GM19099 (cell line): ENCODE measurements around the gene FER.
A peak's percentile ranks its signal among the peaks of the same experiment; 100 is the strongest.

ENCODE experiments used
- POLR2A ChIP-seq: IDR thresholded peaks from 3 replicates; pipeline ENCODE4 v1.6.1; 2011; ENCODE audit warnings: low read depth; ENCODE audit not compliant: insufficient read length; ENCODE audit errors: extremely low read depth

The FER gene

DNA sequence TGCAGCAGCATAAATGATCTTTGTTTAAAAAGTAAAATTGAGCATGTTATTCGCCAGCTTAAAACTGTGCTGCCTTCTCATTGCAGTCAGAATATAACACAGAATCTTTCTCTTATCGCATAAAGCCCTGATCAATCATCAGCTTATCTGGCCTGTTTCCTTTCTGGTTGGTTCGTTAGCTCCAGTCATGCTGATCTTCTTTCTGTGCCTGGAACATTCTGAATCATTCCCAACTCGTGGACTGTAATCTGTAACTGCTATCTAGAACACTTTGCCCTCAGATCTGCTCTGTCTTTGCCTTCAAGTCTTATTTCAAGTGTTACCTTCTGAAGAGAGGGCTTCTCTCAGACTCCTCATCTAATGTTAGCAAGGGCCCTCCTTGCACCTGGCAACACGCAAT lies 11.9 kb upstream of the FER start:
- TF ChIP-seq POLR2A: no peak

DNA sequence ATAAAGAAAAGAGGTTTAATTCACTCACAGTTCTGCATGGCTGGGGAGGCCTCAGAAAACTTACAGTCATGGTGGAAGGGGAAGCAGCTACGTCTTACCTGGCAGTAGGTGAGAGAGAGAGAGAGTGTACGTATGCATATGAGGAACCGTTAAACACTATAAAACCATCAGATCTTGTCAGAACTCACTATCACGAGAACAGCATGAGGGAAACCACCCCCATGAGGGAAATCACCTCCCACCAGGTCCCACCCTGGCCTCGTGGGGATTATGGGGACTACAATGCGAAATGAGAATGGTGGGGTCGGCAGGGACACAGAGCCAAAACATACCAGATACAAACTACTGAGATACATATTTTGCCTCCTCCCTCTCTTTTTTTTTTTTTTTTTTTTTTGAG lies 10.8 kb upstream of the FER start:
- no peak for TF ChIP-seq POLR2A

DNA sequence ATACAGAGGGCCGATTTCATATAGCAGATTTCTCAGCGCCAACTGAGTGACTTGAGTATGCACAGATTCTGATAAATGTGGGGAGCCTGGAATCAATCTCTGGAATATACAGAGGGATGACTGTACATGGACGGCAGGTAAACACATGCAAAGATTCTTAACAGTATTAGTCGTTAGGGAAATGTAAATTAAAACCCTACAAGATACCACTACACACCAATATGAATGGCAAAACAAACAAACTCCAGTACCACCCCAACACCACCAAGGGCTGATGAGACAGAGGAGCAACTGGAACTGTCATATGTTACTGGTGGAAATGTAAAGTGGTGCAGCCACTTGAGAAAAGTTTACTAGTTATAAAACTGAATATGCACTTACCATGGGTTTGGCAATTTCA lies 8.3 kb upstream of the FER start:
- TF ChIP-seq POLR2A: no peak

- TF ChIP-seq POLR2A: no peak
These were observed 7.8 kb upstream of the FER start for GRCh38 chr5:108739906-108740305.

DNA sequence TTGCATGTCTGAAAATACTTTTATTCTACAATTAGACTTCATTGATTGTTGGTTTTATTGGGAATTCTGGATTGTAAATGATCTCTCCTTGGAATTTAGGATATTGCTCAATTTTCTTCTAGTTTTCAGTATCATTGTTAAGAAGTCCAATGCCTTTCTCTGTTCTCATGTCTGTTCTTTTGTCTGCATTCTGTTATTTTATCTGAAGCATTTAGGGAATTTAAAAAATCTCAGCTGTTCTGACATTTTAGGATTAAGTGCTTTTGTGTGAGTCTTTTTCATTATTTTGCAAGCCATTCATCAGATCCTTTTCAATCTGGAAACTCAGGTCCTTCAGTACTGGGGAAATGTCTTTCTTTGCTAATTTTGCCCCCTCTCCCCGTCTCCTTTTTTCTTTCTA lies 4.4 kb upstream of the FER start:
- no peak for TF ChIP-seq POLR2A

- TF ChIP-seq POLR2A: no peak
These were observed 3.9 kb upstream of the FER start for GRCh38 chr5:108743846-108744245.

DNA sequence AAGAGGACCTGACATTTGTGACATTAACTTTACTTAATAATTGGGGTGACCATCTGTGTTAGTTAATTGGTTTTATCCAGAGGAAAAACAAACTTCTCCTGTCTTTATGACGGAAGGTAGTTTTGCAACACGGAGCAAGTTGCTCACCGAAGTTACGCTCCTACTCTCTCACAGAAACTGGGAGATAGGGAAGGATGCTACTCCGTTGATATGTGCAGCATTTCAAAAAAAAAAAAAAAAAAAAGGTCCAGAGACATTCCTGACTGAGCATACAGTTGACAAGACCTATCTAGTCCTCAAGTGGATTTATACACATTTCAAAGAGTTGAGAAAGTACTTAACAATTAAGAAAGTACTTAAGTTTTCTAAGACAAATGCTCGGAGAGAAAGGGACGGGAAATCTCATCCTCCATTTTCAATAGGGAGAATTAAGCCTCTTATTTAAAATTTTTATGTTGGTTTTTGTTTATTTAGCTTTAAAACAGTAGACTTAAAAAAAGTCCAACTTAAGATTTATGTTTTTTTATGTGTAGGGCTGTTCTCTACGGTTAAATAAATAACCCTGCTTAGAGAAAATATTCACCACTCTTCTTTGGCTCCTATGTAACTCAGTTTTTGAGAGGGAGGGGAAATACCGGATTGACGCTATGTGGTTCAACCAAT lies 455 bp upstream of the FER start:
- no peak for TF ChIP-seq POLR2A

DNA sequence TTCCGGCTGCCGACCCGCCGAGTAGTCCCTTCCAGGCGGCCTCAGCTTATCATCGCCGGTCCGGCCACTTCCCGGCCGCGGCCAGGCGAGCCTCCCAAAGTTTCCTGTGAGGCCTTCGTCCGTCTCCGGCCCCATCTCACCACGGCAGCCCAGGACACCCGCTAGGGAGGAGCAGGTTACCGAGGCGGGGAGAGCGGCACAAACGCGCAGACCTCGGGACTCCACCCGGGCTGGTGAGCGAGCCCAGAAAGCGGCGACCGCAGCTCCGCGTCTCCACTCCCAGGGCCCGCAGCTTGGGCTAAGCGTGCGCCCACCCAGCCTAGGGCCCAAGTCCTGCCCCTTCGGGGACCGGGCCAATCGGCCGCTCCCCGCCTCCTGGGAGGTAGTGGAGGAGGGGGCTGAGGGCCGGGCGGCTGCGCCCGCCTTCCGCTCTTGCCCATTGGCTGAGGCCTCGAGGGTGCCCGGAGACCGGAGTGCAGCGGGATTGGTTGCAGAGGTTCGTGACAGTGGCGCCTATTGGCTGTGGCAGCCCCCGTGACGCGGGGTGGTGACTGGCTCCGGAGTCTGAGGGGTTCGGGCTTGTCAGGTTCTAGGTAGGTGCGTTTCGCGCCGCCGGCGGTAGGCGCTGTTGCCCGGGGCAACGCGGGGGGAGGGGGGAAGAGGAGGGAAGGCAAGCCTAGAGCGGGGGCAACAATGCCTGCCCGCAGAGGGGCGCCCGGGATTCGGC lies 867 bp downstream of the FER start:
- TF ChIP-seq POLR2A: peak; percentile 99

DNA sequence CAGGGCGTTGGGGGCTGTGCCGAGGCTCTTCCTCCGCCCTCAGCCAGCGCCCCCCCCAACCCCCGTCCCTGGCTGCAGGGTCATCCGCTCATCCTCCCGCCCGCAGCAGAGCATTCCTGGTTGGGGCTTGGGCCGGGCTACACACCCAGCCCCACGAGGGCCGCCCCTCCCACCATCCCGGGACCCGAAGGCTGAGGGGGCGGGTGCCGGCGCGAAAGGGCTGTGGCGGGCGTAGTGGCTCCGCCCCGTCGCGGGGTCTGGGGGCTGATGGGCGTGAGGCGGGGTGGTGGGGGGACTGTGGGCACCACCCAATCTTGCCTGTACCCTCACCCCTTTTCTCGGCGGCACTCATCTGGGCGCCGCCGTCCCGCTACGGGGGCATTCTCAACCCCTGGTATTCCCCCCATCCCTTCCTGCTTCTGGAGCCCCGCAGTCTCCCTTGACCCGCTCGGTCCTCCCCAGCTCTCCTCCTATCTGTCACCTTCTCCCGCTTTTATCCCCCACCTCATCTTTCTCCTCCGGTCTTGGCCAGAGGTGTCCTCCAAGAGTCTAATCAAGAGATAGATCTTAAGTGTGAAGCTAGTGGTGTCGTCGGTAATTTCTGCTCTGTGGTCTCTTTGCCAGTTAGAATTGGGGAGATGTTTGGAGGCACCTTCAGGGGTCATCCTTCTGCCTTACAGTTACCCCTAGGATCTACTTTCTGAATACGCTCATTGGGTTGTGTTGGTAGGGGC lies 1.6 kb downstream of the FER start:
- no peak for TF ChIP-seq POLR2A

DNA sequence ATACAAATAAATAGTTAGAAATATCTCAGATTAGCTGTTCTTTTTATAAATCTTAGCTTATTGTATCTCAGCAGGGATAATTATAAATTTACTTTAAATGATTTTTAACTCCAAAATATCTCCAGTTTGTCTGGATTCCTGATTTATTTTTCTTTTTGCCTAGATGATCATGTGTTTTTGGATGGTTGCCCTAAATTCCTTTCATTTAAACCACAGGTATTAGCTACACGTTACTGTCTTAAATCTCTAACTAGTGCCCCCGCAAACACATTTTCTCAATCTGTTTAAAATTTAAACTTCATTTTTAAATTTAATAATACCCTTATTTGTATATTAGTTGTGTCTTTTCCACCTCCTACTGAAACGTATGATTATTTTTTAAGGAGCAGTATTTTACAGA lies 5.6 kb downstream of the FER start:
- TF ChIP-seq POLR2A: no peak

DNA sequence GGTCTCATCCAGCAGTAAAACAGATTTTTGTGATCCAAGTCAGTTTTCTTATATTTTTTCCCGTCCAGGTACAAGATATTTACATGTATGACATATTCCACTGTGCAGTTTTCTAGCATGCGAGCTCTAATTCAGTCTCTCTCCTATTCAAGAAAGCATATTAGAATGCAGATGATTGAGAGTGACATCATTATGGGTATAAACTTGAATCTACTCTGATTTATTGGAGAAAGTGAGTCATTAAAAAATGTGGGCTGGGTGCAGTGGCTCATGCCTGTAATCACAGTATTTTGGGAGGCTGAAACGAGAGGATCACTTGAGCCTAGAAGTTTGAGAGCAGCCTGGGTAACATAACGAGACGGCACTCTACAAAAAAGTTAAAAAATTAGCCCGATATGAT lies 6.2 kb downstream of the FER start:
- no peak for TF ChIP-seq POLR2A

GRCh38 chr5:108760512-108760911 lies 12.8 kb downstream of the FER start:
- TF ChIP-seq POLR2A: no peak

DNA sequence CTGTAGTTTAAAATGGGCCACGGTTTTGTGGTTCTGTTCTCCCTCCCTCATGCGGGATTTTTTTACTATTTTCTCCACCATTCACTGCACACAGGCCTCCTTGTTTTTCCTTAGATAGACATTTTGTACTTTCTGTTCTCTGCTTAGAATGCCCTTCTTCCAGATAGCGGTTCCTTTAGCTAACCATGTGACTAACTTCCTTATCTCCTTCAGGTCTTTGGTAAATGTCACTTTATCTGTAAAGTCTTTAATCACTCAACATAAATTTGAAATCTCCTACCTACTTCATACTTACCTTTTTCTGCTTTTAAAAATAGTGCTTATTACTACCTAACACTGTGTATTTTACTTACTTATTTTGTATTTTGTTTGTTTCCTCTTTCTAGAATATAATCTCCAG lies 15.0 kb downstream of the FER start:
- TF ChIP-seq POLR2A: no peak

- no peak for TF ChIP-seq POLR2A
These were observed 15.7 kb downstream of the FER start for GRCh38 chr5:108763222-108763916.

DNA sequence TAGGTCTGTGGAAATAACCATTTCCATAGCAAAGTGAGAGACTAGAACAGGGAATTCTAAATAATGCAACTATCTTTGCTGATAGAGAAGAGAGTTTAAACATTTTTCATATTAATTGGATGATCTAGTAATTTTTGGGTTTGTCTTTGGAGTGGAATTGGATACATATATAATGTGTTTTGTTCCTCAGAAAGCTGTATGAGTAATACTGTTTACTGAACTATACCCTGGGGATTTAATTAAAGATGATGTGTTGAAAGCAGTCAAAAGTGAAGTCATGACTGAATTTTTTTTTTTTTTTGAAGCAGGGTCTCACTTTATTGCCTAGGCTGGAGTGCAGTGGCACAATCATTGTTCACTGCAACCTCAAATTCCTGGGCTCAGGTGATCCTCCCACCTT lies 17.9 kb downstream of the FER start:
- TF ChIP-seq POLR2A: no peak
